Epithelial cell of umbilical artery (primary cell): Measurements from ENCODE around the gene VEPH1. TPM values are rescaled to one million over a fixed set of nuclear protein-coding genes. Genes with fewer than 3 reads are reported as not detected.

Source experiments
- total RNA-seq: library from RNA; depleted of rRNA; stranded (reverse); fragments of >200 nt; gene quantifications from 2 replicates; pipeline ENCODE4 v1.2.3, GENCODE V29; 2014

VEPH1 gene
- total RNA-seq, result 259 and 323 TPM in 2 replicates

GRCh38 chr3:157502916-157503595, at the start of gene VEPH1:
Gene VEPH1 (minus strand): TSS chr3:157503416. CDS start chr3:157495349, 8,067 bp downstream.

GRCh38 chr3:157436583-157437291, 66.5 kb downstream of the VEPH1 start, which contains the start of gene PTX3:
Gene PTX3 (plus strand): TSS chr3:157436850. CDS start chr3:157436934, 84 bp downstream.

Other genes starting within 250 kb of the VEPH1 start
- 416 and 925 TPM in 2 replicates for gene PTX3, start 66.6 kb downstream of the VEPH1 start, total RNA-seq